Panc1 (cell line): ENCODE results near the gene KIF26A. TPM values are rescaled to one million over a fixed set of nuclear protein-coding genes. Genes with fewer than 3 reads are reported as not detected.

Experiments
- ATAC-seq: fragments of 200-7000 bp; cut with Tn5 transposase; 2 replicates; pipeline ENCODE4 v1.9.1; 2020; ENCODE audit warnings: mild to moderate bottlenecking, moderate library complexity
- BruUV-seq: library from RNA; stranded (reverse); fragments of 400-500 nt; replicated peaks from 2 replicates; lab custom pipeline; 2021; lab: Mats Ljungman, UMichigan
- CTCF ChIA-PET: fragments of 300-600 bp; sonication (Branson Sonifier 250); formaldehyde crosslinking; loops from one replicate; lab custom pipeline; 2022; ENCODE audit warnings: antibody characterized with exemption; lab: Charles Lee
- POLR2A ChIA-PET: fragments of 300-600 bp; sonication (Branson Sonifier 250); formaldehyde crosslinking; loops from one replicate; lab custom pipeline; 2022; ENCODE audit warnings: antibody characterized with exemption; lab: Charles Lee
- DNase-seq: peaks from one replicate; pipeline ENCODE4 v3.0.0-alpha.2; 2010; ENCODE audit warnings: low read depth, low spot score
- H3K27ac ChIP-seq: 2 replicates; pipeline ENCODE4 v1.5.1; 2011; ENCODE audit warnings: mild to moderate bottlenecking, low read length, inconsistent platforms
- H3K27me3 ChIP-seq: fragments of 200-500 bp; sonication (Bioruptor generic); 2 replicates; pipeline ENCODE4 v1.6.0; 2014; ENCODE audit warnings: low read length, inconsistent platforms; ENCODE audit not compliant: control insufficient read depth, insufficient read depth
- H3K36me3 ChIP-seq: fragments of 200-500 bp; sonication (Bioruptor generic); 2 replicates; pipeline ENCODE4 v1.5.1; 2014; ENCODE audit warnings: inconsistent platforms, mild to moderate bottlenecking, low read length, moderate library complexity; ENCODE audit not compliant: control insufficient read depth, insufficient read depth
- H3K4me1 ChIP-seq: 2 replicates; pipeline ENCODE4 v1.5.1; 2011; ENCODE audit warnings: inconsistent platforms, mild to moderate bottlenecking, low read length, moderate library complexity; ENCODE audit not compliant: control insufficient read depth, insufficient read depth
- H3K4me3 ChIP-seq, 2 experiments: 2 replicates each; pipeline ENCODE4 v1.5.1; 2011 to 2012; ENCODE audit warnings: low read depth in 2 of 2, low read length in 2 of 2, mild to moderate bottlenecking in 2 of 2, inconsistent platforms in 1 of 2, moderate library complexity in 1 of 2
- H3K9me3 ChIP-seq: fragments of 200-500 bp; sonication (Bioruptor generic); 2 replicates; pipeline ENCODE4 v1.5.1; 2014; ENCODE audit warnings: low read depth, mild to moderate bottlenecking, inconsistent platforms, low read length, moderate library complexity; ENCODE audit not compliant: control insufficient read depth, insufficient read depth
- CTCF ChIP-seq: fragments of 450-650 bp; IDR thresholded peaks from 2 replicates; pipeline ENCODE4 v1.5.1; 2017; ENCODE audit warnings: mild to moderate bottlenecking
- POLR2AphosphoS5 ChIP-seq: IDR thresholded peaks from 2 replicates; pipeline ENCODE4 v1.6.1; 2012; ENCODE audit warnings: mild to moderate bottlenecking, low read depth, low read length, moderate library complexity
- REST ChIP-seq, 2 experiments: IDR thresholded peaks; 2 replicates each; pipeline ENCODE4 v1.6.1; 2011 to 2012; ENCODE audit warnings: low read depth in 2 of 2, control low read depth in 1 of 2, low read length in 1 of 2, mild to moderate bottlenecking in 1 of 2, moderate library complexity in 1 of 2; ENCODE audit not compliant: insufficient read depth in 1 of 2
- SIN3A ChIP-seq: IDR thresholded peaks from 2 replicates; pipeline ENCODE4 v1.6.1; 2012; ENCODE audit warnings: low read depth, mild to moderate bottlenecking, low read length, moderate library complexity, borderline replicate concordance; ENCODE audit not compliant: insufficient read depth
- TCF7L2 ChIP-seq: IDR thresholded peaks from 2 replicates; pipeline ENCODE4 v1.6.1; 2011; ENCODE audit warnings: mild to moderate bottlenecking, low read depth, low read length, inconsistent platforms
- in situ Hi-C: cut with HindIII; loops from 2 replicates; pipeline ENCODE4 v1.10.0; 2016; ENCODE audit warnings: low sequenced_read_pairs, low pct_unique_long_range_greater_than_20kb
- intact Hi-C: fragments of 100-400 bp; cut with micrococcal nuclease; formaldehyde crosslinking; loops from one replicate; pipeline ENCODE4 v1.10.0; 2022; ENCODE audit not compliant: unreplicated experiment
- total RNA-seq: library from RNA; stranded (reverse); gene quantifications from one replicate; pipeline ENCODE4 v1.2.1, GENCODE V29; 2021; ENCODE audit not compliant: unreplicated experiment

KIF26A gene
- total RNA-seq, 1 experiment from 2014 or later = 4.4 TPM

GRCh38 chr14:104140213-104140462 lies 1.8 kb downstream of the KIF26A start:
- POLR2A ChIA-PET = no interaction called here
- H3K27ac ChIP-seq = no peak overlapping the region
- no peaks in the 10 kb centered on the region for H3K9me3 ChIP-seq
- H3K4me1 ChIP-seq = no peaks in the 10 kb centered on the region; the same call in 1 of the 2 replicates
- ATAC-seq (no peak), DNase-seq (no peak)
- TF ChIP-seq TCF7L2 = no peak
- no peak for TF ChIP-seq CTCF
- no peak for TF ChIP-seq REST (IDR thresholded peaks at IDR 0.05; ENCODE audit: insufficient read depth in 1 of 2, low read depth in 2 of 2, low read length in 1 of 2)
- no peak for TF ChIP-seq POLR2AphosphoS5
- no peak for TF ChIP-seq SIN3A
- no peak overlapping the region for H3K4me3 ChIP-seq
- no peaks in the 10 kb centered on the region; the same call in 1 of the 2 replicates for H3K36me3 ChIP-seq
- intact Hi-C loops (no loop called here), in situ Hi-C loops (no loop called here)
- H3K27me3 ChIP-seq = no peaks in the 10 kb centered on the region; the same call in 1 of the 2 replicates
- CTCF ChIA-PET = no interaction called here
- no TSS peak for BruUV-seq

GRCh38 chr14:104140463-104141331 lies 2.3 kb downstream of the KIF26A start:
- intact Hi-C loops = no loop called here
- Histone ChIP-seq H3K36me3 (no peaks in the 10 kb centered on the region; the same call in 1 of the 2 replicates), H3K4me3 (no peak overlapping the region), H3K9me3 (no peaks in the 10 kb centered on the region), H3K27ac (no peak overlapping the region), H3K4me1 (no peaks in the 10 kb centered on the region; the same call in 1 of the 2 replicates), H3K27me3 (no peaks in the 10 kb centered on the region; the same call in 1 of the 2 replicates)
- DNase-seq (no peak), ATAC-seq (no peak)
- CTCF ChIA-PET = no interaction called here
- BruUV-seq = no TSS peak
- POLR2A ChIA-PET = no interaction called here
- TF ChIP-seq REST (IDR thresholded peaks at IDR 0.05; ENCODE audit: insufficient read depth in 1 of 2, low read depth in 2 of 2, low read length in 1 of 2) = no peak
- TF ChIP-seq SIN3A = no peak
- no peak for TF ChIP-seq POLR2AphosphoS5
- TF ChIP-seq CTCF = no peak
- TF ChIP-seq TCF7L2 = no peak
- in situ Hi-C loops = no loop called here
